ENCODE data around the gene NDUFB11.

- no peak for TF ChIP-seq POLR2AphosphoS5 (IDR thresholded peaks at IDR 0.05)
- TF ChIP-seq POLR2A (IDR thresholded peaks at IDR 0.05): no peak
These were observed 442 bp downstream of the NDUFB11 start for GRCh38 chrX:47143894-47144625.
